ENCODE data around the gene MAPKBP1. TPM values are rescaled to one million over a fixed set of nuclear protein-coding genes. Genes with fewer than 3 reads are reported as not detected.

MAPKBP1 gene
- total RNA-seq, 4 donors from 2014 or later, result 69.3 to 157 (median 81.6) TPM

DNA sequence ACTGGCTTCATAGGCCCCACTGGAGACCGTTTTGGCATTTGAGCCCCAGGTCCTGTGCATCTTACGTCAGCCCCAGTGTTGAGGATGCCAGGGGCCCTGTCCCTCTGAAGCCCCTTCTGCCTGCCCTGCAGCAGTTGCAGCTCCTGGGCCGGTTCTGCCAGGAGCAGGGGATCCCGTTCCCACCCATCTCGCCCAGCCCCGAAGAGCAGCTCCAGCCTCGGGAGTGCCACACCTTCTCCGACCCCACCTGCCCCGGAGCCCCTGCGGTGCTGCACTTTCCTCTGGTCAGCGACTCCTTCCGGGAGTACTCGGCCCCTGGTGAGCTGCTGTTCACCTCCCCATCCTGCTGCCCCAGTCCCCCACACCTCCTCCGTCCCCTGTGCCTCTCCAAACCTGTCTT is 72.9 kb downstream of the MAPKBP1 start:
- DNase-seq (ENCODE audit: low spot score in 2 of 2), result no peak
- H3K27ac ChIP-seq, result no peak overlapping the region
- WGBS, result 89% methylated on average over 14 of the region's 14 CpGs
- H3K9me3 ChIP-seq, result no peaks in the 10 kb centered on the region
- TF ChIP-seq, protein P1, sequence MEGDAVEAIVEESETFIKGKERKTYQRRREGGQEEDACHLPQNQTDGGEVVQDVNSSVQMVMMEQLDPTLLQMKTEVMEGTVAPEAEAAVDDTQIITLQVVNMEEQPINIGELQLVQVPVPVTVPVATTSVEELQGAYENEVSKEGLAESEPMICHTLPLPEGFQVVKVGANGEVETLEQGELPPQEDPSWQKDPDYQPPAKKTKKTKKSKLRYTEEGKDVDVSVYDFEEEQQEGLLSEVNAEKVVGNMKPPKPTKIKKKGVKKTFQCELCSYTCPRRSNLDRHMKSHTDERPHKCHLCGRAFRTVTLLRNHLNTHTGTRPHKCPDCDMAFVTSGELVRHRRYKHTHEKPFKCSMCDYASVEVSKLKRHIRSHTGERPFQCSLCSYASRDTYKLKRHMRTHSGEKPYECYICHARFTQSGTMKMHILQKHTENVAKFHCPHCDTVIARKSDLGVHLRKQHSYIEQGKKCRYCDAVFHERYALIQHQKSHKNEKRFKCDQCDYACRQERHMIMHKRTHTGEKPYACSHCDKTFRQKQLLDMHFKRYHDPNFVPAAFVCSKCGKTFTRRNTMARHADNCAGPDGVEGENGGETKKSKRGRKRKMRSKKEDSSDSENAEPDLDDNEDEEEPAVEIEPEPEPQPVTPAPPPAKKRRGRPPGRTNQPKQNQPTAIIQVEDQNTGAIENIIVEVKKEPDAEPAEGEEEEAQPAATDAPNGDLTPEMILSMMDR (IDR thresholded peaks at IDR 0.05), result no peak
- TF ChIP-seq POLR2A (IDR thresholded peaks at IDR 0.05), result no peak
- no peak for TF ChIP-seq POLR2AphosphoS5 (IDR thresholded peaks at IDR 0.05)
- TF ChIP-seq EP300 (IDR thresholded peaks at IDR 0.05), result no peak
- H3K4me3 ChIP-seq, result no peak overlapping the region
- H3K36me3 ChIP-seq, result peaks cover 59% of the 10 kb centered on the region
- peaks cover 3% of the 10 kb centered on the region for H3K27me3 ChIP-seq
- peaks cover 40% of the 10 kb centered on the region for H3K4me1 ChIP-seq

DNA sequence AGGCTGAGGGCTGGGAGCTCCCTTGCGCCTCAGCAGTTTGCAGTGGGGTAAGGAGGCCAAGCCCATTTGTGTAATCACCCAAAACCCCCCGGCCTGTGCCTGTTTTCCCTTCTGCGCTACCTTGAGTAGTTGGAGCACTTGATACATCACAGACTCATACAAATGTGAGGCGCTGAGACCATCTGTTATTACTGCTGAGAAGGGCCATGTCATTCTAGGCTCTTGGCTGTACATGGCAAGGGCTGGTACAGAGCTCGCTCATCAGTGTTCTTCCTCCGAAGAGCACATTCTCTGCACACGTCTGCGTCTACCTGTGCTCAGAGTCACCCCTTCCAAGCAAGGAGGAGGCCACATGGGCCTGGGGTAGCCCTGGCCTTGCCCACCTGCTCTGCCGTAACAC is 73.7 kb downstream of the MAPKBP1 start:
- H3K27ac ChIP-seq, result no peak overlapping the region

DNA sequence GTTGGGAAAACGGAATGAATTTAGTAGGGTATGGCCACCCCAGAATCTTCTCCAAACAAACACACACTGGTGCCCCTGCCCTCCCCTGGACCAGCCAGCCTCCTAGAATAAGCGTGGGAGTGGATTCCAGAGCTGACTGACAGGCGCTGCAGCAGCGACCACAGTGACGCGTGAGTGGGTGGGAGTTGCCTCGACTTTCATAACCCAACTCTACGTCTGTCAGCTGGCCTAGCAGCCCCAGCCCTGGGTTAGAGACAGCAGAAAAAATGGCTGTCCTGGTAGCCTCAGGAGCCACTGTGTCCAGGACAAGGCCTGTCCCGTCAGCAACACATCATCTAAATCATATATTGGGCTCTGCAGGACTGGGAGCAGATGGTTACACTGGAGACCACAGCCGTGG is 74.3 kb downstream of the MAPKBP1 start:
- no peak overlapping the region for H3K4me3 ChIP-seq
- WGBS, result 72% methylated on average over 9 of the region's 10 CpGs
- H3K4me1 ChIP-seq, result peaks cover 44% of the 10 kb centered on the region
- no peak for DNase-seq (ENCODE audit: low spot score in 2 of 2)
- H3K36me3 ChIP-seq, result peaks cover 51% of the 10 kb centered on the region
- TF ChIP-seq POLR2A (IDR thresholded peaks at IDR 0.05) (no peak), POLR2AphosphoS5 (IDR thresholded peaks at IDR 0.05) (no peak), EP300 (IDR thresholded peaks at IDR 0.05) (no peak)
- TF ChIP-seq, protein P1 (IDR thresholded peaks at IDR 0.05), result no peak
- H3K27ac ChIP-seq, result peak overlapping the region; percentile 55
- peaks cover 4% of the 10 kb centered on the region for H3K27me3 ChIP-seq
- no peaks in the 10 kb centered on the region for H3K9me3 ChIP-seq

More for the DNA sequence above, 73.7 kb downstream of the MAPKBP1 start:
- peaks cover 58% of the 10 kb centered on the region for H3K36me3 ChIP-seq
- no peak for DNase-seq (ENCODE audit: low spot score in 2 of 2)
- no peaks in the 10 kb centered on the region for H3K9me3 ChIP-seq
- H3K4me1 ChIP-seq, result peaks cover 44% of the 10 kb centered on the region
- WGBS, result 90% methylated on average over 7 of the region's 9 CpGs
- H3K4me3 ChIP-seq, result no peak overlapping the region
- no peak for TF ChIP-seq POLR2A (IDR thresholded peaks at IDR 0.05)
- no peak for TF ChIP-seq POLR2AphosphoS5 (IDR thresholded peaks at IDR 0.05)
- TF ChIP-seq, protein P1 (IDR thresholded peaks at IDR 0.05), result no peak
- TF ChIP-seq EP300 (IDR thresholded peaks at IDR 0.05), result no peak
- H3K27me3 ChIP-seq, result peaks cover 4% of the 10 kb centered on the region

DNA sequence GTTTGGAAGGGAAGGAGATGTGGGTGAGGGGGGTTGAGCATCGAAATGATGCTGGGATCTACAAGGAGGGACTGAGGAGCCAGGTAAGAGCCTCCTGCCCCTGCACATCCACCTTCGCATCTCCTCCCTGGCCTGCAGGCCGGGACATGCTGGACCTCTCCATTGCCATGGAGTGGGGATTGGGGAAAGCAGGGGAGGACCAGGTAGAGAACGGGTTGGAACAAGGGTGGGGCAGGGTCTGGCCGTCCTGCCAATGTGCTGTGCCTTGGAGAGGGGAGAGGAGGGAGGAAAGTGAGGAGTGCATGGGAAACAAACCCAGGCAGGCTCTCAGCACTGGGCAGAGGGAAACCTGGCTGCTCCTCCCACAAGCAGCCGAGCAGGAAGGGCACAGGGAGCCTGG is 74.9 kb downstream of the MAPKBP1 start:
- H3K36me3 ChIP-seq, result peaks cover 46% of the 10 kb centered on the region
- H3K27ac ChIP-seq, result peak overlapping the region; percentile 55
- no peak overlapping the region for H3K4me3 ChIP-seq
- peaks cover 4% of the 10 kb centered on the region for H3K27me3 ChIP-seq
- TF ChIP-seq POLR2AphosphoS5 (IDR thresholded peaks at IDR 0.05) (no peak), EP300 (IDR thresholded peaks at IDR 0.05) (no peak), POLR2A (IDR thresholded peaks at IDR 0.05) (no peak)
- TF ChIP-seq, protein P1 (IDR thresholded peaks at IDR 0.05), result no peak
- 43% methylated on average over 6 of the region's 6 CpGs for WGBS
- no peak for DNase-seq (ENCODE audit: low spot score in 2 of 2)
- H3K9me3 ChIP-seq, result no peaks in the 10 kb centered on the region
- peaks cover 44% of the 10 kb centered on the region for H3K4me1 ChIP-seq

DNA sequence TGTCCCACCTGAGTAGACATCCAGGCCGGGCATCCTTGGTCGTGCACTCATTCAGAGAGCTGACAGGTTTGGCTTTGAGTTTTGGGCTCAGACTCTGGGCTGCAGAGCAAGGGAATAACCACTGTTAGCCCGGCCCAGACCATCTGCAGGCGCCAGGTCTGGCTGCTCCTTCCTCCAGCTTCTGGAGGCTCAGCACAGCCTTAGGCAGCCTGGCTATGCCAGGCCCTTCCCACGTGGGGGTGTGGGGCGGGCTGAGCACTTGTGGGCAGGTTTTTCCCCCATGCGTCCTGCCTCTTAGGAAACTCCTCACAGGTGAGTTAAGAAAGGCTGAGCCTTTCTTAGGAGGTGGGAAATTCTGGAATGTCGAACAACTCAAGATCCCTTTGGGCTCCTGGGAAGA is 75.6 kb downstream of the MAPKBP1 start:
- TF ChIP-seq POLR2AphosphoS5 (IDR thresholded peaks at IDR 0.05), result no peak
- no peak for TF ChIP-seq EP300 (IDR thresholded peaks at IDR 0.05)
- DNase-seq (ENCODE audit: low spot score in 2 of 2), result no peak
- Histone ChIP-seq H3K27me3 (peaks cover 4% of the 10 kb centered on the region), H3K4me1 (peaks cover 44% of the 10 kb centered on the region), H3K36me3 (peaks cover 39% of the 10 kb centered on the region), H3K4me3 (no peak overlapping the region), H3K27ac (peak overlapping the region; percentile 55), H3K9me3 (no peaks in the 10 kb centered on the region)
- 57% methylated on average over 5 of the region's 8 CpGs for WGBS
